Measurements from ENCODE around the gene KCNMA1.
A peak's percentile ranks its signal among the peaks of the same experiment; 100 is the strongest.

DNA sequence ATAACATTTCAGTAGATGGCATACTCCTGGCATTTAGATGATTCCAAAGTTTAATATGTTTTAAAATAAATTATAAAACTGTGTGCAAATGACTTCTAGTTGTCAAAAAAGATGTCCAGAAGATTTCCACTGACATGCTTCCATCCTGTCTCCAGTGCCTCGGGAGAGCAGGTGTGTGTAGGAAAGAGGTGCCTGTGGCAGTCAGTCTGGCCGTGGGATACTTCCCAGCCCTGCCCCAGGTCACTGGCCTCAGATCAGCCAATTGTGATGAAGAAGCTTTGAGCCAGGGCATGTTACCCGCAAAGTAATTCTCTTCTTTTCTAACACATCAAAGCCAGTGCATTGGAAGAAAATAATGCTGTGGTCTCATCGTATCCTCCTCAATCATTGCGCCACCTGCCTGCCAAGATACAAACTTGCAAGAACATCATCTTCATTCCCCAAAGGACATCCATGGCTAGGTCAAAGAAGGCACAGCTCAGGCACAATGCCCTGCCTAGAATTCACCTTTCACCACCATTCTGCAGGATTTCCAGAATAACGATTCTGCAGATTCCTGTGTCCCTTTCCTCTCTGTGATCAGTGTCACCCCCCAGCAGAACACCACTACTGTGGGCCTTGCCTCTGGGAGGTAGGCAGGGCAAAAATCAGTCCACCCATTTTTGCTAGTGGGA is 6.3 kb upstream of the KCNMA1 start:
- TF ChIP-seq CTCF (IDR thresholded peaks at IDR 0.05) = peak; percentile 37 to 56 (median 48)
- no peak for TF ChIP-seq POLR2A (IDR thresholded peaks at IDR 0.05)
